Esophagus muscularis mucosa (tissue), 4 donors: Measurements from ENCODE around the gene DUSP10. TPM values are rescaled to one million over a fixed set of nuclear protein-coding genes. Genes with fewer than 3 reads are reported as not detected.

Source experiments
- DNase-seq: peaks from one replicate; pipeline ENCODE4 v3.0.0-alpha.2; 2017; ENCODE audit errors: extremely low spot score
- H3K27ac ChIP-seq, 4 donors: fragments of 200-600 bp; sonication (generic); replicated peaks in 1 of 4; 1 replicate in 3 of 4; 2 replicates in 1 of 4; pipeline ENCODE4 v1.5.1; 2016 to 2019; ENCODE audit warnings: mild to moderate bottlenecking in 1 of 4
- H3K27me3 ChIP-seq, 4 donors: fragments of 200-600 bp; sonication (generic); one replicate each; pipeline versions ENCODE4 v1.5.1 to v1.6.0; 2016 to 2019
- H3K36me3 ChIP-seq, 4 donors: fragments of 200-600 bp; sonication (generic); one replicate each; pipeline ENCODE4 v1.5.1; 2016 to 2019
- H3K4me1 ChIP-seq, 4 donors: fragments of 200-600 bp; sonication (generic); one replicate each; pipeline ENCODE4 v1.5.1; 2016 to 2019
- H3K4me3 ChIP-seq, 4 donors: fragments of 200-600 bp; sonication (generic); 1 replicate in 2 of 4; 2 replicates in 2 of 4; pipeline ENCODE4 v1.5.1; 2016 to 2019; ENCODE audit warnings: mild to moderate bottlenecking in 4 of 4, moderate library complexity in 1 of 4
- H3K9me3 ChIP-seq, 4 donors: fragments of 200-600 bp; sonication (generic); 1 replicate in 3 of 4; 2 replicates in 1 of 4; pipeline ENCODE4 v1.5.1; 2016 to 2019
- CTCF ChIP-seq, 3 experiments: fragments of 200-600 bp in 2 of 3; fragments of 450-650 bp in 1 of 3; sonication (generic) in 2 of 3; IDR thresholded peaks; one replicate each; pipeline ENCODE4 v1.5.1; 2017 to 2019; ENCODE audit warnings: antibody characterized with exemption in 3 of 3, mild to moderate bottlenecking in 2 of 3, moderate library complexity in 1 of 3
- EP300 ChIP-seq: sonication (generic); formaldehyde crosslinking; IDR thresholded peaks from one replicate; pipeline ENCODE4 v1.6.1; 2017; ENCODE audit warnings: antibody characterized with exemption
- POLR2A ChIP-seq: fragments of 450-650 bp; IDR thresholded peaks from one replicate; pipeline ENCODE4 v1.6.1; 2017; ENCODE audit warnings: antibody characterized with exemption, moderate library complexity, mild to moderate bottlenecking, low read depth
- POLR2AphosphoS5 ChIP-seq, 2 donors: sonication (generic); formaldehyde crosslinking; IDR thresholded peaks; one replicate each; pipeline ENCODE4 v1.6.1; 2017; ENCODE audit warnings: antibody characterized with exemption in 2 of 2
- WGBS: methylation state at CpG from one replicate; pipeline ENCODE4 v1.1.5; 2018; 5-methylcytosine and 5-hydroxymethylcytosine counted together
- intact Hi-C: fragments of 100-400 bp; cut with DNase I; formaldehyde crosslinking; loops from one replicate; pipeline ENCODE4 v1.15.1; 2023
- total RNA-seq, 4 donors: library from RNA; depleted of rRNA; stranded (reverse); fragments of >200 nt; gene quantifications; one replicate each; pipeline versions ENCODE4 v1.1.0 to v1.2.1, GENCODE V29; 2016

DUSP10 gene
- total RNA-seq, 4 donors from 2014 or later = 5.5 to 13.1 (median 8.6) TPM

- H3K4me3 ChIP-seq = no peak overlapping the region
- WGBS = 56% methylated on average over 7 of the region's 7 CpGs
- TF ChIP-seq POLR2AphosphoS5 (IDR thresholded peaks at IDR 0.05) (peak in 1 of 2 donors; percentile 18), CTCF (IDR thresholded peaks at IDR 0.05) (no peak)
- peak overlapping the region; percentile 74 to 77 (median 76) for H3K27ac ChIP-seq
- no peak for DNase-seq
- no peaks in the 10 kb centered on the region for H3K9me3 ChIP-seq
- intact Hi-C loops = no loop called here
- no peaks in the 10 kb centered on the region for H3K27me3 ChIP-seq
- peaks cover 23 to 76% (median 72%) of the 10 kb centered on the region in 4 donors for H3K4me1 ChIP-seq
- peaks cover 0 to 18% (median 11%) of the 10 kb centered on the region in 4 donors for H3K36me3 ChIP-seq
These were observed 34.9 kb downstream of the DUSP10 start for GRCh38 chr1:221706876-221707582.

- Histone ChIP-seq H3K36me3 (peaks cover 0 to 23% (median 11%) of the 10 kb centered on the region in 4 donors), H3K4me1 (peaks cover 23 to 67% (median 64%) of the 10 kb centered on the region in 4 donors), H3K4me3 (no peak overlapping the region), H3K27ac (peak overlapping the region; percentile 74 to 77 (median 76)), H3K9me3 (no peaks in the 10 kb centered on the region), H3K27me3 (no peaks in the 10 kb centered on the region)
- TF ChIP-seq POLR2AphosphoS5 (IDR thresholded peaks at IDR 0.05) = no peak
- no peak for TF ChIP-seq EP300
- TF ChIP-seq CTCF (IDR thresholded peaks at IDR 0.05) = no peak
- no peak for TF ChIP-seq POLR2A
- no peak for DNase-seq
- WGBS = 97% methylated on average over 12 of the region's 12 CpGs
- intact Hi-C loops = no loop called here
These were observed 35.7 kb downstream of the DUSP10 start for GRCh38 chr1:221706191-221706590.

- H3K4me3 ChIP-seq = no peak overlapping the region
- H3K27ac ChIP-seq = peak overlapping the region; percentile 66 to 76 (median 72)
- H3K27me3 ChIP-seq = no peaks in the 10 kb centered on the region
- TF ChIP-seq EP300 = no peak
- TF ChIP-seq POLR2A = no peak
- peak in 1 of 2 donors; percentile 32 for TF ChIP-seq POLR2AphosphoS5 (IDR thresholded peaks at IDR 0.05)
- no peak for TF ChIP-seq CTCF (IDR thresholded peaks at IDR 0.05)
- no peak for DNase-seq
- H3K36me3 ChIP-seq = peaks cover 0 to 23% (median 11%) of the 10 kb centered on the region in 4 donors
- intact Hi-C loops = no loop called here
- H3K4me1 ChIP-seq = peaks cover 14 to 48% (median 45%) of the 10 kb centered on the region in 4 donors
- no peaks in the 10 kb centered on the region for H3K9me3 ChIP-seq
- 63% methylated on average over 1 of the region's 1 CpG for WGBS
These were observed 37.6 kb downstream of the DUSP10 start for GRCh38 chr1:221704306-221704705.

- H3K4me1 ChIP-seq = peaks cover 0 to 31% (median 27%) of the 10 kb centered on the region in 4 donors
- TF ChIP-seq EP300 = no peak
- no peak for TF ChIP-seq CTCF (IDR thresholded peaks at IDR 0.05)
- no peak for TF ChIP-seq POLR2AphosphoS5 (IDR thresholded peaks at IDR 0.05)
- TF ChIP-seq POLR2A = no peak
- no peak for DNase-seq
- WGBS = 91% methylated on average over 1 of the region's 1 CpG
- H3K36me3 ChIP-seq = peaks cover 0 to 23% (median 11%) of the 10 kb centered on the region in 4 donors
- no peak overlapping the region for H3K4me3 ChIP-seq
- no peaks in the 10 kb centered on the region for H3K9me3 ChIP-seq
- H3K27me3 ChIP-seq = no peaks in the 10 kb centered on the region
- intact Hi-C loops = no loop called here
- no peak overlapping the region for H3K27ac ChIP-seq
These were observed 40.2 kb downstream of the DUSP10 start for GRCh38 chr1:221701570-221702186.
